ENCODE data around the gene CKAP2L.
A peak's percentile ranks its signal among the peaks of the same experiment; 100 is the strongest.

The CKAP2L gene

DNA sequence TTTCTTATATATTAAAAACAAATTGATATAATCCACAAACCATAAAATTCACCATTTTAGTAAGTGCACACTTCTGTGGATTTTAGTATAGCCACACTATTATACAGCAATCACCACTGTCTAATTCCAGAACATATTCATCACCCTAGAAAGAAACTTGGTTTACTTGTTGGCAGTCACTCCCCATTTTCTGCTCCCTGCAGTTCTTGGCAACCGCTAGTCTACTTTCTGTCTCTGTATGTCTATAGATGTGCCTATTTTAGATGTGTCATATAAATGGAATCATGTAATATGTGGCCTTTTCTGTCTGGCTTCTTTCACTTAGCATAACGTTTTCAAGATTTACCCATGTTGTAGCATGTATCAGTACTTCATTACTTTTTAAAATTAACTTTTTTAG lies 5.7 kb downstream of the CKAP2L start:
- no peak for DNase-seq

DNA sequence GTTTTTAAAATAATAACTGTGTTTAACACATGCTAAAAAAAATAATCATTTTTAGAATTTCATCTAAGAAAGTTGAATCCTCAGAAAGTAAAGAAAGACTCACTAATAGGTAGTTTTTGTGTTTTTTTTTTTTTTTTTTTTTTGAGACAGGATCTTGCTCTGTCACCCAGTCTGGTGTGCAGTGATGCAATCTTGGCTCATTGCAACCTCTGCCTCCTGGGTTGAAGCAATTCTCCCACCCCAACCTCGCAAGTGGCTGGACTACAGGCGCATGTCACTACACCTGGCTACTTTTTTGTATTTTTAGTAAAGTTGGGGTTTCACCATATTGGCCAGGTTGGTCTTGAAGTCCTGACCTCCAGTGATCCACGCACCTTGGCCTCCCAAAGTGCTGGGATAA lies 7.1 kb downstream of the CKAP2L start:
- no peak for DNase-seq

DNA sequence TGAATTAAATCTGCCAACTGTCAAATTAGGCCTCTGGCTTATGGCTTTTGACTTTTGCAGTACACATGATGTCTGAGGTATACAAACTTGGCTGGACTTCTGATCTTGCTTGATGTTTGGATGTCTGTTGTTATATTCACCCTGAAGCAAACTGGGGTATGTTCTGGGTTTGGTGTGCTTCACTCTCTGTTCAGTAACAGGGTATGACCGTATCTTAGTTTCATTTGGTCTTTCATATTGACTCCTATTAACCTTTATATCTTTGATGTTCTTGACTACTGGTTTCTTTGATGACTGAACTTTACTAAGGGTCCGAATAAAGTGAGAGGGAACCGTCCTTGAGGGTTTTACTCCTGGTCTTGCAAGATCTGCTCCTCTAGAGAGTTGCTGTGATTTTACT lies 8.2 kb downstream of the CKAP2L start:
- DNase-seq: no peak

DNA sequence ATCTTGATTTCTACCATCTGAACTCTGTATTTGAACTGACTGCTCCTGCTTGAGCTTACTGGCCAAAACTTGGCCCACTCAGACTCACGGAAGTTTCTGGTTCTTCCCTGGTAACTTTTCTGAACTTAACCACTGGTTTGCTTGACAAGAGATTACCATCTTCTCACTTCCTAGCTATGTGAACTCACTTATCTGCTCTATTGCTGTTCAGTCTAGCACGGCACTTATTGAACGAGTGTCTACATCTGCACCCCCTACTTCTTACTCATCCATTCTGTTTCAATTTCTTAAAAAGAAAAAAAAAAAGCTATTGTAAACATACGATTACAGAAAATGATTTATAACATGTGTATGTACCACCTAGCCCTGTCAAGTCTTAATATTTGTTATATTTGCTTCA lies 9.0 kb downstream of the CKAP2L start:
- DNase-seq: no peak

DNA sequence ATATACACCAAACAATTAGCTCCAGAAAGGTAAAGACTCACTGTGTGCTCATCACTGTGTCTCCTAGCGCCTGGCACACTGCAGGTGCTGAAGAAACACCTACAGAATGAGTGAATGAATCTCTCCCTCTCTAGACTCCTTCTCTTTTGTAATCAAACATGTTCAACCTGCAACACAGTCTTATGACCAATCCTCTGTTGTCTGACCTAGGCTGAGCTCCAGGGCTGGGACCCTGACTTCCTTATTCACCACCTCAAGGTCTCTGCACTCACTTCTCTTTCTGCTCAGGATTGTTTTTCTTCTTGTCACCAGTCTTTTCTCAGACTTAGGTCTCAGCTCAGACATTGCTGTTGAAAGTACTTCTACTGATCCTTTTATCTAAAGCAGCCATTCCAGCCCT lies 9.8 kb downstream of the CKAP2L start:
- no peak for DNase-seq

DNA sequence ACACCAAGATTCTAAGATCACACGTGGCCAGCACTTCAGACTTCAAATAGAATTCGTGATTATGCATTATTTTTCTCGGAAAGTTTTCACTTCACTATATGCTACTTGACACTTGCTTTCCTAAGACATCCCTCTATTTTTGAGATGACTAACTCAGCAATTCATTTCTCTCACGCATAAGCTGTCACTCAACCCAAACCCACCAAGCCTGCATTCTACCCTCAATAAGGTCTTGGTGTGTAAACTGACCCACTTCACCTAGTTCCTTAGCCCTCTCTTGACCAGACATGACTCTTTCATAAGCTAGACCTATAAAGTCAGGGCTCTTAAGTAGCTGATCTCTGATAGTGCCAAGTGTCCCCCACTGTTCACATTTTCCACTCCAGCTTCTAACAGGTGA lies 11.7 kb downstream of the CKAP2L start:
- DNase-seq: no peak

DNA sequence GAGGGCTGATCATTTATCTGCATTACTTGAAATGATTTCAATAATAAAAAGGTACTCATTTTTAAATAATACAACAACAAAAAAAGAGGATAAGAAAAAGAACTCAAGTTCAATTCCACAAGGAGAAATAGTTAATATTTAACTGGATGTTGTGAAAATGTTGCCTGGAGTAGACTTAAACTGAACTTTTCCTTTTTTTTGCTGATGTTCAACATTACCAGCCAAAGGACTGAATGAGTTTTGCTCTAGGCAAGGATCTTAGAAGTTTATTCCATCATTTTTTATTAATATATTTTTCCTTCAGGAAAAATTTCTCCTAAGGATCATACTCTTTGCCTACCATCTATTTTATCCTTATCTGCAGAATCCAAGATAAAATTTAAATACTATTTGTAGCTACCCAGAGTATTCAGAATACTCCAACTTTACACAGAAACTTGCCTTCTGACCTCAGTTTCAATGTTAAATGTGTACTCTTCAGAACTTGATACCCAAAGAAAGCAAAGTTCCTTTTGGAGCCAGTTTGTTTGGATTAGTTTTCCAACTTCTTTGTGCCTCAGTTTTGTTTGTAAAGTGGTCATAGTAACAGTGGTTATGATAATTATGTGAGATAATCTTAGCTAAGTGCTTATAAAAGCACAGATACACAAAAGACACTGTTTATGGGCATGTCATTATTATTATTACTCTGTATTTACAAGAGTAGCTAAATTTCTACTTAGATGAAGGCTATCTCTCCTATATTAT lies 12.8 kb downstream of the CKAP2L start:
- DNase-seq: no peak

DNA sequence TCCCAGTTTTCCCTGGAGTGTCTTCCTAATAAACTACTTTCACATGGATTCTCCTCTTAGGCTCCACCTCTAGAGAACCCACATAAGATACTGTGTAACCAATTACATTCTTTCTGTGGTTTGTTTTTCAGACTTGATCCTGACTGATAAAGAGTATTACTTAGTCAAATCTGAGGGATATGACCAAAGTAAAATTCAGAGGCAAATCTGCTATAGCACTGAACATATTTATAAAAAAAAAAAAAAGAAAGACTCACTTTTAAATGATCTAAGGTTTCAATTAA lies 13.9 kb downstream of the CKAP2L start:
- DNase-seq: no peak

DNA sequence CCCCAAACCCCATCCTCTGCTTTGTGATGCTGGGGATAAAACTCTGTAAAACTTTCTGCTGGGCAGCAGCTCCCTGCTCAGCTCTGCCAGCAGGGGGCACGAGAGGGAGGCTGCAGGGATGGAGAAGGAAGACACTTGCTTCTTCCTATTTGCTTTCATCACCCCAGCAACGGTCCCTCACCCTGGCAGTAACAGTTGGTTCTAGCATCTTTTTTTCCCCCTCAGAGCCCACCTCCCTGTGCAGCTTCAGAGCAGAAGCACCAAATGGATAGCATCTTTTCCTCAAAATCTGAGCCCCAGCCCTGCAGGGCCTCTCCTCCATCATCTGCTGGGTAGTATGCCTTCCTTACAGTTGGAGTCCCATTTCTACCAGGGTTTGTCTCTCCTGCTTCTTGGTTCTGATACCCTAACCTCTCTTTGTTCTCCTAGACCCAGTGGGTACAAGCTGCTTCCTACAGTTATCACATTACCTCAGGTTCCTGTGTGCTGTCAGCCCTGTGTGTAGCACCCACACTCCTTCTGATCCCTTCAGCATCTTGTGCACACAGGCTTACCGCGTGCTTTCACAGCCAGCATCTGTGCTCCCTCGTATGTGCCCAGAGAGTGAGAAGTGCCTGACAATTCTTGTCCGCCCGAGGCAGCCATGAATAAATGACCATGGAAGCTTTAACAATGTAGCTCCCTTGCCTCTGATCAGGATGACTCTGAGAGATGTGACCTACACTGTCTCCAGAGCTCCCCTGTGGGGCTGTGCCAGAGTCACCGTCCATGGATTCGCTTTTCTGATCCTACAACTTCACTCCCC lies 14.5 kb downstream of the CKAP2L start:
- DNase-seq: peak; percentile 62

DNA sequence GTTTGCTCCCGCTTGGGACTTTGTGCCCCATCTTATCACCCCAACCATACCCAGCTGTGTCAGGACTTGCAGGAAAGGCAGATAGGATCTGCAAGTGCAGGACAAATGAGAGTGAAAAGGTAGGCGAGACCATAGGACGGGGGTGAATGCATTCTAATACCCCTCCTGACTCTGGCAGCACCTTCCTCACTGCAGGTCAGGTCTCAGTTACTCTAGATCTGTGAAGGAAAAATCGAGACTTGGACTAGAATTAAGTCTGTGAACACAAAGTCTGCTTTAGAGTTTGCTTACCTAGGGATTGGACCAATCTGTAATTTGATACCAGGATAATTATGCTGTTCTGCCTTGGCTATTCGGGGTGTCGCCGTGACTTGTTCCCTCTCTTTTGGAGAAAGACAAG lies 23.9 kb downstream of the CKAP2L start:
- DNase-seq: no peak

DNA sequence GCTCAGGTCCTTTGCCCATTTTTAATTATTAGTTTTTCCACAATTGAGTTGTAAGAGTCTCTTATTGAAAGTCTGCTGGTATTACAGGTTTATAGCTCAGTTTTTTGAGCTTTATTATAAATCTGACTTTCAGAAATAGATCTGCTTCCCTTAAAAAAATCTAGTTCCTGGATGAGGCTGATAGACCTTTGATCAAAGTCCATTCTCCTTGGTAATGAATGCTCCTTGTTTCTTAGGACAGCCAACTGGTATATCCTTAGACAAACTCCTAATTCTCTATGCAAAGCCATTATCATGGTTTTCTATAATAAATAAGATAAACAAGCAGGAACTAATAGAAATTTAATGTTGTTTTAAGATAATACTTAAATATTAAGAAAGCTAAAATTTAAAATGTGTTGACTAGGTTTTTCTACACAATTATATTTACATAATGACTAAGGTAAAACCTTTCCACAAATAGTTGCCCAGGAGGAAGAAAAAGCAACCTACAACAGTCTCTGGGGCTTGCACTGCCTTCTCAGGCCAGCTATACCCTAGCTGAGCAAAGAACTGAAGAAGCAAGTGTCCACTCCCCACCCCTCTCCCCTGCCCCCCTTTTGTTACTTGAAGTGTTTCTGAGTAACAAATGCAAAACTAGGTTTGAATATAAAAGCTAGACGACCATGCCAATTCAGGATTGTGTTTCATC lies 26.7 kb downstream of the CKAP2L start:
- no peak for DNase-seq

DNA sequence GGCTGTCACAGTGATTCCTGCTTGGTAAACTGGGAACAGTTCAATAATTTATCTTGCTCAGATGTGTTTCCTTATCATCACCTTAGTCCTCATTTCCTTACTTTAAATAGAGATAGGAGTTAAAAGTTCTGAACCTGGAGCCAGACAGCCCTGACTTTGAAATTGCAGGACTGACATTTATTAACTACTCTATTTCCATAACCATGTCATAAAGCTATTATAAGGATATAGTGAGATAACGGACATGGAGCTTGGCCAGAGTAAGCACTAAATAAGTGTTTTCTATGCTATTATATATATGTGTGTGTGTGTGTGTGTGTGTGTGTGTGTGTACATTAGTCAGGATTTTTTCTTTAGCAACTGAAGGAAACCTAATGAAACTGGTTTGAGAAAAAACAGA lies 30.5 kb downstream of the CKAP2L start:
- DNase-seq: no peak

DNA sequence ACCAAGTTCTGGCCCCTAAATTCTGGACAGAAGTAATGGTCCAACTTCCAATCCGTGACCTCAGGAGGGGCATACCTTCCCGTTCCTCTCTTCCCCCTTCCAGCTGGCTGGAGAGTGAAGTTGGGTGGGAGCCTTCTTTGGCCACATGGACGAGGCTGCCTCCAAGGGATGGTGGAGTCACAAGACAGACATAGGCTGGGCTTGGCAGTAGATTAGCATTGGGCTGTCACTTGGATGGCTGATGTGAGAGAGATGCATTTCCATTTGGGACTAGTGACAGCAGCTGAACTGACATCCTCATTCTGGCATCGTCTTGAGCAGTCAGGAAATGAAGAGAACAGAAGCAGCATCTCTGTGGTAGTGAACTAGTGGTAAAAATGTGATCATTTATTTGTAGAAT lies 31.0 kb downstream of the CKAP2L start:
- DNase-seq: no peak

DNA sequence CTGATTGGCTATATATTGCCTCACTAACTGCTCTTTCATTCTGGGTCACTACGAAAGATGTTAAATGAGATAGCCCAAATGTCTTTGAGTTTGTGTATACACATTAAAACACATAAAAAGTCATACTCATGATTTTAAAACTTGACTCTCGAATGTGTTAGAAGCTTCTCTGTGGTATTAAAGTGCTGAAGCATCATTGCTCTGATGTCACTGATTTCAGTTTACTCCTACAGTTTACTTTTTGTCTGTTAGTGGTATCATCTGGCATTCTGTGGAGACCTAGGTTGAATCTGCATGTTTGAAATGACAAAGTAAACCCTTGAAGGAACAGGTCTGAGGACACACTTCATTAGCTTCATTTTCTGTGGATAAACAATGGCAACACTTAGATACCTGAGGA lies 32.9 kb downstream of the CKAP2L start:
- no peak for DNase-seq

DNA sequence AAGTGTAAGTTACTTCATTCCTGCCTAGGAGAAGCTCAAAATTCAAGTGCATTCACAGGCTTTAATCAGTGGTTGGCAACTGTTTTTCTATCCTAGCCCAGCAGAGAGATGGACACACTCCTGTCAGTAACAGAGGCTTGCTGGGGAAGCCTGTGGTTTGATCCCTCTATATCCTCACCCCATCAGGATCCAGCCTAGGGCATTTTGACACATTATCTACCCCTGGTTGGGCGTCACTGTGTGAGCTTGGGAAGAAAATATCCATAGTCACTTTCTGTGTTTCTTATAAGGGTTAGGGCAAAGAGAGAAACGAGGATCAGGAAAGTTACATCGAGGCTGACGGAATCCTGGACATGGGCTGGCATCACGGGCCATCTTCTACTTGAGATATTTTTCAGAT lies 33.6 kb downstream of the CKAP2L start:
- no peak for DNase-seq

DNA sequence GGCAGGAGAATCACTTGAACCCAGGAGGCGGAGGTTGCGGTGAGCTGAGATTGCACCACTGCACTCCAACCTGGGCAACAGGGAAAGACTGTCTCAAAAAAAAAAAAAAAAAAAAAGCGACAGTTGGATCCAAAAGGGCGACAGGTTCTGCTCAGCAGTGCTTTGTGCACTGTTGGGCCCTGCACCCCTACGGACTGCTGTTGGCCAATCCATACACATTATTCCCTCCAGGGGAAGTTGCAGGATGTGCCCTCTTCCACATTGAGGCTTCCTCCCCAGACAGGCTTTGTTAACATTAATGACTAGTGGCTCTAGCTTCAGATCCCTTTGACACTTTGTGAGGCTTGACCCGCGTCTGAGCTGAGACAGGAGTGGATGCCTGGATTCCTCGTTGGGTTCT lies 34.2 kb downstream of the CKAP2L start:
- no peak for DNase-seq

DNA sequence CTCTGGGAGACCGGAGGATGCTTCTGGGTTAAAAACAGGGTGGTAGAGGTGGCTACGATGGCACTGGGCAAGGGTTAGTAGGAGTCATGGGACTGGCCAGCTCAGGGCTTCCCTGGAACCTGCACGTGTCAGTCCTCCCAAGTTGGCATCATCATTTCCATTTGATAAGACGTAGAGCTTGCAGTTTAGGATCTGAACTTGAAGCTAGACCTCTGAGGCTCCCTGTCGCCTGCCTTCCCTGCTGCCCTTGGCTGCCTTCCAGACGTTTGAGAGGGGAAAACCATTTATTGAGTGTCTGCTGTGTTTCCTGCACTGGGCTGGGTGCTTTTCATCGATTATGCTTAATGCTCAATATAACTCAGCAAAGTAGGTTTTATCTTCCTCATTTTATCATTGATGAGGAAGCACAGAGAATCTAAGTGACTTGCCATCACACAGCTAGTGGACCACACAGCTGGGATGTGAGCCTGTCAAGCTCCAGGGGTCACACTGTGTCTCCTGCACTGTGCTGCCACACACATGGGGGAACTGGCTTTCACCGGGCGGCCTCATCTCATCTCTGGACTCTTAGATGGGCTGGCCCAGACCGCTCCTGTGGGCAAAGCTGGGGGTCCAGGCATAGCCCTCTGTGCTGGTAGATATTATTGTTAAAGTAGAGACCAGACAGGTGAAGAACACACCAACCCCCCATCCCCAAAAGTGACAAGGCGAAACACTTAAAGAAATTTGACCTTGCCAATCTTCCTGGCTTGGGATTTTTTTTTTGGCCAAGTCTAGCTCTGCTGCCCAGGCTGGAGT lies 35.8 kb downstream of the CKAP2L start:
- peak; percentile 50 for DNase-seq

DNA sequence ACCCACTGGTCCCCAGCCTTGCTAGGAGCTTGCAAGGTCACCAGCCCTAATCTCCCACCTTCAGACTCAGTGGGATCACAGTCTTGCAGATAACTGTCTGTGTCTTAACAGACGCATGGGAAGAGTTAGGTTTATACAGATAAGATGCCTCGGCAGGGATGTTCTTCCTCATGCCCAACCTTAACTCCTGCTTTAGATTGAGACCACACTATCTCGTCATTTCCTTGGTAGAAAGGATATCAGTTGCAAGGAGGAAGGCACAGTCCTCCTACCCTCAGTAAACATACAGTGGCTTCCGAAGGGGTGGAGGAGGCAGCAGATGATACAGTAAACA lies 36.4 kb downstream of the CKAP2L start:
- no peak for DNase-seq

DNA sequence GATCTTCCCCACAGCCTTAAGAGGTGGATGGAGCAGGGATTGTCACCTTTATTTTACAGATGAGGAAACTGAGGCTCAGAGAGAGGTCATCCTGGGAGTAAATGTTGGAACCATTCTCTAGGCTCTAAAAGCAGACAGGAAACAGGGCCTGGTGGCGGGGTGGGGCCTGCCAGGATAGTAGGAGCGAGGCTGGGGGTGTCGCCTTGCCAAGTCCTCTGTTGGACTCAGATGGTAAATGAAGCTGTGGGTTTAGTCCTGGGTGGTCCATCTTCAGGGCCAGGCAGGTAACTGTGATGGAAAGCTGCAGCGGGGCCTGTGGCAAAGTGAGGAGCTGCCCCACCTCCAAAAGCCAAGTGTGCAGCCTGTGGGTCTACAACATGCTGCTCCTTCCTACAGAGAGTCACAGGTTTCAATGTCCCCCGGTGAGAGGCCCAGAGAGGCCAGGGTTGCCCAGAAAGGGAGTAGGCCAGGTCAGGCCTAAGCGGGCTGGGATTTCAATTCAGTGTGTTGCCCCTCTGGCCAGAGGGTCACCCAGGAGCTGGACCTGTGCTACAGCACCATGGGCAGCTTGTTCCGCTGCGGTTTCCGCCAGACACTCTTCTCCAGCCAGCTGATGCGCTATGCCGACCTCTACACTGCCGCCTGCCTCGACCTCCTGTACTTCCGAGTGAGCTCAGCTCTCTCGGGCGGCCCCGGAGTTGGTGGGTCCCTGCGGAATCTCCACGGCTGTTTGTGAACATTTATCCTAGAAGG lies 37.0 kb downstream of the CKAP2L start:
- no peak for DNase-seq

DNA sequence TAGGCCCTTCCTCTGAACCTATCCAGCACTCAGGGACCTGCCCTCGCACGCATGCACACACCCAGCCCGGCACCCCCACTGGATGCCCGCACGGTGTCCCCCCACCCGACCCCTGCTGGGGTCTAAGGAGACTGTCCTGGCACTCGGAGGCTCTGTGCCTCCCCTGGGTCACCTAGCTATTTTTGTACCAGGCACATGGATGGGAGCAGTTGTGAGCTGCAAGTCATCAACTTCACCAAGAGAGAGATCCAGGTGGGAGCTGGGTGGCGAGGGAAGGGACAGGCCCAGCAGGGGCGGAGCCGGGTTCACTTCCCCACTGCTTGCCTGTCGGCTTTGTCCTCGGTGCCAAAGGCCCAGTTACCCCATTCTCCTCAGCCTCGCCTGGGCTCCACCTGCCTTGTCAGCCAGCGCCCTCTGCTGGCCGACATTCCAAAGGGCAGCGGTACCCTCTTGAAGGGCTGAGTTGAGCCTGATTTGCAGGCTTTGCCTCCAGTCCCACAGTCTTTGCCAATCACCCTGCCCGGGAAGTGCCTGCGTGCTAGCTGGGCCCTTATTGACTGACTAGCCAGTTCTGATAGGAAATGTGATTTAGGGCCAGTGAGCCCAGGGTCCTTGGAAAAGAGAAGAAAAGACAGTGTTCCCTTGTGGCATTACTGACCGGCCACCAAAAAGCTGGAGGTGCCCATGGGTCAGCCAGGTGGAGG lies 37.8 kb downstream of the CKAP2L start:
- DNase-seq: peak; percentile 85

DNA sequence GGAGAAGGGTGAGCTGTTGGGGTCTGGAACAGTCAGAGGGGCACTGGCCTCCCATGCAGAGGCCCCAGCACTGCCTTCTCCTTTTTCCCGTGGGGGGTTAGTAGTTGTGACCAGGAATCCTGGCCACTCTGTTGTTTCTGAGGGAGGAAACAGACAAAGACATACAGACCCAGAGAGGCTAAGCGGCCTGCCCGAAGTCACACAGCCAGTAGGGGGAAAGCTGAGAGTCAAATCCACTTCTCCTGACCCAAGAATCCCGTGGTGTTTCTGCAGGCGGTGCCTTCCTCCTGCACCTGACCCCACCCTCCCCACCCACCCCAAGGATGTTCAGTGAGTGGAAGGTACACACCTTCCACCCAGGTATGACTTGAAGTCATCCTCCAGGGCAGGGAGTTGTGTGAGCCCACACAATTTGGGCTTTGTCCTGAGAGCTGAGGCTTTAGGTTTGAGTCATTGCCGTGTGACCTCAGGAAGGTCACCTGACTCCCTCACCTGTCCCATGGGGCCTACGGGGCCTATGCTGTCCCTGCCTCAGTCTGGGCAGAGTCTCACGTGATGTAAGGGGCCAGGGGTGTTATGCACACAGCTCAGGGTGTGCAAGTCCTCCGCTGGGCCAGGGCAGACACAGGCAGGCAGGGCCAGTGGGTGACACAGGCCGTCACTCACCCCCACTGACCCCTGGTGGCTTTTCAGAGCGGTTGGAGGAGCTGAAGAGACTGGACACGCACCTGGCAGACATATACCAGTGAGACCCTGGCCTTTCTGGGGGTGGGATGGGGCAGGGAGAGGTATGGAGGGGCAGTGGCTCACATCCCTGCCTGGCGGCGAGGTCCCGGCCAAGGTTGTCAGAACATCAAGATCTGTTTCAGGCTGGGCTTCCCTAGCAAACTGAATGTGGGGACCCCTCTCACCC lies 38.6 kb downstream of the CKAP2L start:
- no peak for DNase-seq
